ENCODE data around the gene TRABD2B.

Gene TRABD2B

GRCh38 chr1:47756006-47756405 lies 241.2 kb downstream of the TRABD2B start:
- no peaks in the 10 kb centered on the region for H3K9me3 ChIP-seq (ENCODE audit: control insufficient read depth, insufficient read depth, low read depth, low read length)
- CTCF ChIA-PET = interaction anchor here (0.5 to 2.1 kb wide), 15 partner anchors 8 to 465 kb away, joined by 3 to 7 read pairs (median 4); no protein-coding TSS in a partner anchor
- no peak overlapping the region for H3K27ac ChIP-seq (ENCODE audit: extremely low read depth, low read depth, low read length)
- no peak overlapping the region for H3K4me3 ChIP-seq (ENCODE audit: low read depth, low read length)
- no peaks in the 10 kb centered on the region for H3K36me3 ChIP-seq (ENCODE audit: control insufficient read depth in 2 of 2, insufficient read depth in 1 of 2, low read length in 2 of 2)
- no peak for TF ChIP-seq ZNF513 (tag by site-specific recombination; IDR thresholded peaks at IDR 0.05)
- TF ChIP-seq ZNF324 (tag by site-specific recombination; IDR thresholded peaks at IDR 0.05) = no peak
- TF ChIP-seq PRDM4 (tag by site-specific recombination; IDR thresholded peaks at IDR 0.05) = no peak
- TF ChIP-seq BCL6B (tag by site-specific recombination; IDR thresholded peaks at IDR 0.05) = no peak
- no peak for TF ChIP-seq ZSCAN16 (tag by site-specific recombination; IDR thresholded peaks at IDR 0.05)
- no peak for TF ChIP-seq KLF10 (tag by site-specific recombination; IDR thresholded peaks at IDR 0.05)
- no peak for TF ChIP-seq ZNF404 (tag by site-specific recombination; IDR thresholded peaks at IDR 0.05)
- TF ChIP-seq ZBTB20 (tag by site-specific recombination; IDR thresholded peaks at IDR 0.05) = no peak
- TF ChIP-seq ZNF768 (tag by site-specific recombination; IDR thresholded peaks at IDR 0.05) = no peak
- TF ChIP-seq ZNF184 (tag by site-specific recombination; IDR thresholded peaks at IDR 0.05) = no peak
- H3K4me1 ChIP-seq (ENCODE audit: control insufficient read depth, insufficient read depth, low read length) = no peaks in the 10 kb centered on the region
- POLR2A ChIA-PET = interaction anchor here (0.6 kb wide), 1 partner anchor 320 kb away, joined by 3 read pairs; no protein-coding TSS in a partner anchor

GRCh38 chr1:47755101-47755990 lies 241.8 kb downstream of the TRABD2B start:
- POLR2A ChIA-PET = no interaction called here
- Histone ChIP-seq H3K4me3 (ENCODE audit: low read depth, low read length) (no peak overlapping the region), H3K9me3 (ENCODE audit: control insufficient read depth, insufficient read depth, low read depth, low read length) (no peaks in the 10 kb centered on the region), H3K4me1 (ENCODE audit: control insufficient read depth, insufficient read depth, low read length) (no peaks in the 10 kb centered on the region), H3K27ac (ENCODE audit: extremely low read depth, low read depth, low read length) (no peak overlapping the region), H3K36me3 (ENCODE audit: control insufficient read depth in 2 of 2, insufficient read depth in 1 of 2, low read length in 2 of 2) (no peaks in the 10 kb centered on the region)
- CTCF ChIA-PET = interaction anchor here (0.5 to 2.1 kb wide), 23 partner anchors 8 to 551 kb away, joined by 3 to 7 read pairs (median 3); no protein-coding TSS in a partner anchor
- no peak for TF ChIP-seq ZNF624 (tag by site-specific recombination; IDR thresholded peaks at IDR 0.05)
- peak; percentile 61 for TF ChIP-seq CTCF (tag by site-specific recombination; IDR thresholded peaks at IDR 0.05)
- peak; percentile 63; the same call in 1 of the 2 replicates for TF ChIP-seq SCRT2 (tag by site-specific recombination; IDR thresholded peaks at IDR 0.05)
- TF ChIP-seq GFI1B (tag by site-specific recombination; IDR thresholded peaks at IDR 0.05) = no peak
- TF ChIP-seq HOXC10 (CRISPR knock-in tag; IDR thresholded peaks at IDR 0.05) = no peak
- no peak for TF ChIP-seq ZNF558 (tag by site-specific recombination; IDR thresholded peaks at IDR 0.05)
- no peak for TF ChIP-seq ZNF488 (tag by site-specific recombination; IDR thresholded peaks at IDR 0.05)
